Glomerular visceral epithelial cell (primary cell): ENCODE results near the gene ABCC1.

ENCODE experiments used
- DNase-seq: peaks from one replicate; pipeline ENCODE4 v3.0.0-alpha.2; 2016; ENCODE audit errors: extremely low spot score

Gene ABCC1

DNA sequence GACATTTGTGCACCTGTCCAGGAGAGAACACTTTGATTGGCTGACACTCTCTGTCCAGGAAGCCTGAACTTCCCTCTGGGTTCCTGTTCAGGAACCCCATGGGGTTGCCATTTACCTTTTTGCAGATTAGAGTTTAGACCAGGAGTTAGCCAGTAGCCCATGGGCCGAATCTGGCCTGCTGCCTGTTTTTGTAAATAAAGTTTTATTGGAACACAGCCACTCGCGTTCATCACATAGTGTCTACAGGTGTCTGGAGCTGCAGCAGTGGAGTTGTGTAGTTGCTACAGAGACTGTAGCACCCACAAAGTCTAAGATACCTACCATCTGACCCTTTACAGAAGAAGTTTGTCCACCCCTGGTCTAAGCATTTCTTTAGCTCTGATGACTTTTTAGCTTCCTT is 70.9 kb downstream of the ABCC1 start:
- DNase-seq, result no peak

DNA sequence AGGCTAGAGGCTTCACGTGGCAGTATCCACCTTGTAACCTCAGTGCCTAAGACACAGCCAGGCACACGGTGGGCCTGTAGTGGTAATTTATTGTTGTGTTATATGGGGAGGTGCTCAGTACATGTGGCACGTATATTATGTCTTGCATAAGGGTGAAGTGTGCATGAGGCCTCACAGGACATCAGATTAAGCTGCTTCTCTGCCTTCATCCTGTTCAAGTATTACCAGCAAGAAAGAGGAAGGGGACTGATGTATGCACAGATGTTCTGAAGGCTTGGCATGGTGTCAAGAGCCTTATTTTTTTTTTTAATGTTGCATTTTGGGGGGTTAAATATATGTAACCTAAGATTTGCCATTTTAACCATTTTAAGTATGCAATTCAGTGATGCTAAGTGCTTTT is 71.6 kb downstream of the ABCC1 start:
- no peak for DNase-seq

DNA sequence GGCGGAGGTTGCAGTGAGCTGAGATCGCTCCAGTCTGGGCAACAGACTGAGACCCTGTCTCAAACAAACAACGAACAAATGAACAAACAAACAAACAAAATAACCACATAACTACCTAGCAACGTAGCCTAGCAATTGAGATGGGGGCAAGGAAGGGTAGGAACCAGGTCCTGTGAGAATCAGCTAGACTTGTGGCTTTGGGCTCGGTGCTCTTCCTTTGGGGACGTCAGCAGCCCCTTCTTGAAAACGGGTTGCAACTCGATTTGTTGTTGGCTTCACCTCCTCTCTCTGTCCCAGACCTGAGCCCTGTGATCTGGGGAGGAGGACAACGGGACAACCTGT is 72.2 kb downstream of the ABCC1 start:
- DNase-seq, result no peak

DNA sequence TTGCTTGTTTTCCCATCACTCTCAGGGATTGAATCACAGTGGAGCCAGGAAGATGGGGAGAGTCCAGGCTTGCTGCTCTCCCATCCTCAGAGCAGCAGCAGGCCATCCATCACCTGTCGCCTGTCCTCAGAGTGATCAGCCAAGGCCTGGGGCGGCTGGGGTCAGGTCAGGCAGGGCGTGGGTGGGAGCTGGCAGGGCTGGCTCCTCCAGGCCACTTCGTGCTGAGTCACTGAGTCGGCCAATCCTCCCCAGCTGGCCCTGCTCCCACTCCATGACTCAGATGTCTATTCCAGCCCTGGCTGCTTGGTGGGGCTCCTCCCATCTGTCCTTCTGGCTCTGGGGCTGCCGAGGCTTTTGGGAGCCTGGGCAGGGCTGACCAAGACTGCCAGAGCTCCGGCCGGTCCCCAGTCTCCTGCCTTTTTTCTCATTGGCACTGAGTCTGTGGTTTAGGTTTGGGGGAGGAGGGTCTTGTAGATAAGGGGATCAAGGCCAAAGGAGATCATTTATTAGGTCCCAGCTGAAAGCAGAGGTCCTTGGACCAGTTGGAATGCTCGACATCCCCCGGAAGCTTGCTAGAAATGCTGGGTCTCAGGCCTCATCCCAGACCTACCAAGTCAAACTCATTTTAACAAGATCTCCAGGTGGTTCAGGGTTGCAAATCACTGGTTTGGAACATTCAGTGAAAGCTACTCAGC is 72.7 kb downstream of the ABCC1 start:
- peak; percentile 93 for DNase-seq

DNA sequence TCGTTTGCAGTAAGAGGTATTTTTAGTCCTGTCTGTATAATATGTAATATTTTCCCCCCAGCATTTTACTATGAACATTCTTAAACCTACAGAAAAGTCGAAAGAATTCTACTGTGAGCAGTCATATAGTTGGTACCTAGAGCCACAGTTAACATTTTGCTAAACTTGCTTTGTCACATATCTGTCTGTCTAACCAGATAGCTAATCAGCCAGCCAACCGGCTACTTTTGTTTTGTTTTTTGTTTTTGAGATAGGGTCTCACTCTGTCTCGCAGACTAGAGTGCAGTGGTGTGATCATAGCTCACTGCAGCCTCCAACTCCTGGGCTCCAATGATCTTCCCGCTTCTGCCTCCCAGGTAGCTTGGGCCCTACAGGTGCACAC is 73.3 kb downstream of the ABCC1 start:
- no peak for DNase-seq

DNA sequence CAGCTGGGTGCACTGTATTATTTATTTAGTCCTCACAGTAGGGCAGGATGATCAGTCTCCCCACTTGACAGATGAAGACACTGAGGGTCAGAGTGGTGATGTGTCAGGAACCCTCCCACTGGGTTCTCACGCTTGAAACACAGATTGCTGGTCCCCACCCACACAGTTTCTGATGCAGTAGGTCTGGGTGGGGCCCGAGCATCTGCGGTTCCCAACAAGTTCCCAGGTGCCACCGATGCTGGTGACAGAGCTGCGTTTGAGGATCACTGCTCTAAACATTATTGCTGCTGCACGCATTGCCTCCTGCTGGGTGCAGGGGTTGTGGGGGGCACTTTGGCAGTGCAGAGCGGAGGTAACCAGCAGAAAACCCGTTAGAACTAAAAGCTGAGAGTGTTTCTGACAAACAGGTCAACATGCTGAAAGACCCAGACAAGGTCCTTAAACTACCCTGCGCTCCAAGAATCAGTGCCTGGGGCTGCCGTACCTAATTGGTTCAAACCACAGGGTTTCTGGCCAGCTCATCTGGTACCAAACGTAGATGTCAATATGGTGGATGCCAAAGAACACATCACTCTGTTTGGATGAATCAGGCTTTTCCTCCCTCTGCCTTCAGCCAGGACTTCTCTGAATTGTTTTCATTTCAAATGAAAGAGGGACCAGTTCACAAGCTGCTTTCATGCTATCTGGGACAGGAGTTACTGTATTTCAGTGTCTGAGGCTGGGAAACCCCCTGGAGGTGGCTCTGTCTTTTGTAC is 76.0 kb downstream of the ABCC1 start:
- DNase-seq, result no peak

DNA sequence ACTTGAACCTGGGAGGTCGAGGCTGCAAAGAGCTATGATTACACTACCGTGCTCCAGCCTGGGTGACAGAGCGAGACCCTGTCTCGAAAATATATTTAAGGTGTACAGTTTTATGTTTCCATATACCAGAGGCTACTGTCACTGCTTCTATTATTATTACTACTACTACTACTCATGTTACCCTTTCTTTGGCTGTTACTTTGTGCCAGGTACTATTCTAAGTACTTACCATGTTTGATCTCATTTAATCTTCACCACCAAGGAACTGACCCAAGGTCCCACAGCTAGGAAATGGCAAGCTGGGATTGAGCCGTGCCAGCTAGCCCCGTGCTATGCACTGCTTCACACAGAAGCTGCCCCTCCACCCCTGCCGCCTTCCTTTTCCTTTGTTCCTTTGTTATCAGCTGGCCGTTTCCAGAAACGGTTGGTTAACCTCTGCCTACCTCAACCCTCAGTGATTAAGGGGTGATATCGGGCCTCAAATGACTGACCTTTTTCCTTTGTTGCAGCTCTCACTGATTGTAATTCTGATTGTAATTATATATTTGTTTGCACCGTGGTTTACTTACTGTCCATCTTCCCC is 78.4 kb downstream of the ABCC1 start:
- no peak for DNase-seq

DNA sequence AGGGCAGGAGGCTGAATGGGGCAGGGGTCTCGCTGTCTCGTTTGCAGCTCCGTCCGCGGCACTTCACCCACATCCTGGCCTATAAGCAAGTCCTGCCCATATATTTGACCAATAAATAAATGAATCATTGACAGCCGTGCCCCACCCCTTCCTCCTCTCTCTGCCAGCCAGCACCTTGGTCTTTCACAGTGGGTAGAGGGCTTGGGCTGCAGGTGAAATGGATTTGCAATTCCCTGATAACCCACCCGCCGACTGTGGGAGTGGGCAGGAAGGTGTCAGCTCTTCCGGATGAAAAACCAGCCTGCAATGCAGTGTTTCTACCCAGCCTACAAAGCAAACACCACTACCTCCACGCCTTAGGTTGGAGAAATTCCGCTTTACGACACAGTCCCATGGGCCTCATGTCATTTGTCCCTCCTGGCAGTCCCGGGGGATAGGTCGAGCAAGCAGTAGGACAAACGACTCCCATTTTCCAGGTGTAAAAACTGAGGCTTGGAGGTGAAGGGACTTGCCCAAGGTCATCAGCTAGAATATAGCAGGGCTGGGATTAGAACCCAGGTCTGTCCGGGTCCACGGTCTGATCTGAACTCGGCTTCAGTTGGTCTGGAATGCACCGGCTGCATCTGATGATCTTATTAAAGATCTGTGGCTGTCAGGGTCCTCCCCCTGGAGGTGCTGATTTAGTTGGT is 79.0 kb downstream of the ABCC1 start:
- DNase-seq, result no peak

DNA sequence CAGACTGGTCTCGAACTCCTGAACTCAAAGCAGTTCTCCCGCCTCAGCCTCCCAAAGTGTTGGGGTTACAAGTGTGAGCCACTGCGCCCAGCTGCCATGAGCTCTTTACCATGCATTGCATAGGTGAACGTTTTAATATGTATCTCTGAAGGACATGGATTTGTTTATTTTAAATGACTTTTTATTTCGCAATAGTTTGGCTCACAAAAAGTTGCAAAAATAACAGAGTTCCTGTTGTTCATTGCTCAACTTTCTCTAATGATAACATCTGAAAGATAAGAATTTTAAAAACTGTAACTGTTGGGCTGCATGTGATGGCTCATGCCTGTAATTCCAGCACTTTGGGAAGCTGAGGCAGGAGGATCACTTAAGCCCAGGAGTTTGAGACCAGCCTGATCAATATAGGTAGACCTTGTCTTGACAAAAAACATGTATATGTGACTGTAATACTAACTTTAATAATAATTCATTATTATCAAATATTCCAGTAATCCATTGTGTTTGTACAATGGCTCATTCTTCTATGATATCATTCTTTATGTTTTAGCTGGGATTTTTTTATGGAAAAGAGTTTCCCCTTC is 80.1 kb downstream of the ABCC1 start:
- no peak for DNase-seq

DNA sequence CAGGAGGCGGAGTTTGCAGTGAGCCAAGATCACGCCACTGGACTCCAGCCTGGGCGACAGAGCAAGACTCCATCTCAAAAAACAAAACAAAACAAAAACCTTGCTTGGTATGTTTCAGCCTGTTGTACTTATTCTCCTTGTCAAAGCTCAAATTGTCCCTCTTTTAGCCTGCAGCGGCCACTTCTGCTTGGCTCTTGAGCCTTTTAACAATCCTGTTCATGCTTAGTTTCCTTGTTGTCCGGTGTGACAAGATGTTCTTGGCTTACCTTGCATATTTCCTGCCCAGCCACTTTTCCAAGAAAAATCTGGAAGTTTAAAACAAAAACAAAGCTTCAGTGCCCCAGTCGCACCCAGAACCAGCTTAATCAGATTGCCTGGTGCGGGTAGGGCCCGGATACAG is 81.0 kb downstream of the ABCC1 start:
- no peak for DNase-seq

DNA sequence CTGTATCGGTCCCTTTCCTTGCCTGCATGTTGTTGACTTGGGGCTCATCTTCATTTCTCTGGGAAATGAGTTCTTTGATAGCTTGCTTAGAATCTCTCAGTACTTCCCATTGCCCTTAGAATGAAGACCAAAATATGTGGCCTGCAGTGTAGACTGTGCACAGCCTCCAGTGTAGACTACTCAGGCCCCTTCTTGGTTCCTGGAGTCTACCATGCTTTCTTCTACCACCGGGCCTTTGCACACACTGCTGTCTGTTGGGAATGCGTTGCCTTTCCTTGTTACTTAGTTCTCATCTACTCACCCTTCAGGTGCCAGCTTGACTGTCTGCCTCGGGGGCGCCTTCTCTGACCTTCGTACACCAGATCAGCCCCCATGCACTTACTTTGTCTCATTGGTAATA is 82.0 kb downstream of the ABCC1 start:
- no peak for DNase-seq

DNA sequence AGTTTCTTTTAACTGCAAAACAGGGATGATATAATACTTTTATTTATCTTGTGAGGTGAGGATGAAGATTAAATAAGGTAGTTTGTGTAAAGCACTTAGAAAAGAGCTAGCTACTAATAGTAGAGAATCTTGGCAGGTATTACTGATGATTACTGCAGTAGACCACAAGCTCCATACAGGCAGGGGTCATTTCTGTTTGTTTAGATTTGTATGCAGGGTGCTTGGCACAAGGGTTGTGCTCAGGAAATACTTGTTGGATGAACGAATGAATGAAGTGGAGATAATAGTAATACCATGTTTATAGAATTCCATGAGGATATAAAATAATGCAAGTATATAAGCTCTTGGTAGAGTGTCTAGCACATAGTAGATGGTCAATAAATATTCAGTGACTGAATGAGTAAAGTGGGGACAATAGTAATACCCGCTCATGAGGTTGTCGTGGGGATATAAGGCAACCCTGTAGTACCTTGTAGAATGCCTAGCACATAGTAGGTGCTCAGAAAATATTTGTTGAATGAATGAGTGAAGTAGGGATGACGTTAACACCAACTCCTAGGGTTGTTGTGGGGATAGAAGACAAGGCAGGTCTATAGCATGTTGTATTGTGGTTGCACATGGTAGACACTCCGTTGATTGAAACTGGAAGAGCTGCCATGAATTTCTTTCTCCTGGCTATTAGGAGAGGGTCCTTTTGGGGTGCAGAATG is 83.0 kb downstream of the ABCC1 start:
- DNase-seq, result no peak

DNA sequence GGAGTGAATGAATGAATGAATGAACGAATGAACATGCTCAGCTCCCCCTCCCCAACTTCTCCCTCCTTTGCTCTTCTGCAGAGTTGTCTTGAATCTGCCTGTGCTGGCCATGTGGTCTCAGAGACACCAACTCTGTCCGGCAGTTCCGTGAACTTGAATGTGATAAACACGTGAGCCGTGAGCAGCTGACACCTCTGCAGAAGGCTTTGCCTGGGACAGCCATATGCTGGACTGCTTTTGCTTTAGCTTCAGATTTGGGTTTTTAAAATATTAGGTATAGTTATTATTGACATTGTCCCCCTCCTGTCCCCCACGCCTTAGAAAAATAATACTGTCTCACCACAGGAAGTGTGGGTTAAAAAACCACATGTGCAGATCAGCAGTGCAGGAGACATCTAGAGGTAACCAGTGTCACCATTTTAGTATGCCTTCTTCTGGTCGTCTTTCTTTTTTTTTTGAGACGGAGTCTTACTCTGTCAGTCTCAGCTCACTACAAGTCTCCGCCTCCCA is 83.8 kb downstream of the ABCC1 start:
- DNase-seq, result no peak

DNA sequence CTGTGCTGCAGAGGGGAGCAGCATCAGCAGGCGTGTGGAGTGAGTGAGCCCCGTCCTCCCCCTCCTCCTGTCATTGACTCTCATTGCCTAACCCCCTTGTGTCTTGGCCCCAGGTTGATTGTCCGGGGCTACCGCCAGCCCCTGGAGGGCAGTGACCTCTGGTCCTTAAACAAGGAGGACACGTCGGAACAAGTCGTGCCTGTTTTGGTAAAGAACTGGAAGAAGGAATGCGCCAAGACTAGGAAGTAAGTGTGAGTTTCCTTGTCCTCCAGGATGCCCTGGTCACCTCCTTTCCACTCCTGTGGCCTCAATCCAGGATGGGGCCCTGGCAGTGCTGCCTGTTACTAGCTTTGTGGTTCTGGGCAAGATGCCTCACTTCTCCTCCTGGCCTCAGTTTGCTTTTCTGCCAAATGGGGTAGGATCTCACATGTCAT is 87.0 kb downstream of the ABCC1 start:
- no peak for DNase-seq

DNA sequence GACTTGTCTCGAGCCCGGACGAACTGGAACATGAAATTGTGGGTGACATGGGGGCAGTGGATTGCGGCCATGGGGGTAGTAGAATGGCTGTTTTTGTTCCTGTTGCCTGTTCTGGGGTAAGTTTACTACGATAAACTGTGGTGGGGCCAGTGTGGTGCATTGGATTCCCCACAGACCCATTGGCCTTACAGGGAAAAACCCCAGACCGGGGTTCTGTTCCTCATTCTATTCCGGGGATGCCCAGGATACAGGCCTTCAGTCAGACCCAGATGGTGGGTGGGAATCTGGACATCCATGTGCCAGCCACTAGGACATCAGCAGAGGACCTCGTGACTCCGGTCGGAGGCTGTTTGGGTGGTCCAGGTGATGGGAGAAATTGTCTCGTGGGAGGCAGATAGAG is 88.1 kb downstream of the ABCC1 start:
- DNase-seq, result no peak

DNA sequence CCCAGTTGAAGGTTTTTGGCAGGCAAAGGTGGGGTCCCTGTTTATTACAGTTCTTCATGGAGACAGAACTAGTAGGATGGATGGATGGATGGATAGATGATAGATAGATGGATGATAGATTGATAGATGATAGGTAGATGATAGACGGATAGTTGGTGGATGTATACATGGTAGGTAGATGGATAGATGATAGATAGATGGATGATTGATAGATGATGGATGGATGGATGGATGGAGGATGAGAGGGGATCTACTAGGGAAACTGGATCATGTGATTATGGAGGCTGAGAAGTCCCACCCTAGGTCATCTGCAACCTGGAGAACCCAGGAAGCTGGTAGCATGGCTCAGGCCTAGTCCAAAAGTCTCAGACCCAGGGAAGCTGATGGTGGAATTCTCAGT is 88.6 kb downstream of the ABCC1 start:
- DNase-seq, result no peak

DNA sequence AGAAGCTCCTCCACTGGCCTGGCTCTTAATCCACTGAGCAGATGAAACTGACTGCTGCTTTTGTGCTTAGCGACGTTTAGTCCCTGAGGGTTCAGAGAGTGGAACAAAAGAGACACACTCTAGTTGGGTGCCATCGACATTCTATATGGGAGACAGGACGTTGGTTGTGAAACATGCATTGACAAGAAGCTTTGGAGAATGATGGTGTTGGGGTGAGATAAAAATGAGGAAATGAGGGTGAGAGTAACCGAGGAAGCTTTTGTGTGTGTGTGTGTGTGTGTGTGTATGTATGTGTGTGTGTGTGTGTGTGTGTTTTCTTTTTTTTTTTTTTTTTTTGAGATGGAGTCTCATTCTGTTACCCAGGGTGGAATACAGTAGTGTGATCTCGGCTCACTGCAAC is 89.5 kb downstream of the ABCC1 start:
- DNase-seq, result no peak

DNA sequence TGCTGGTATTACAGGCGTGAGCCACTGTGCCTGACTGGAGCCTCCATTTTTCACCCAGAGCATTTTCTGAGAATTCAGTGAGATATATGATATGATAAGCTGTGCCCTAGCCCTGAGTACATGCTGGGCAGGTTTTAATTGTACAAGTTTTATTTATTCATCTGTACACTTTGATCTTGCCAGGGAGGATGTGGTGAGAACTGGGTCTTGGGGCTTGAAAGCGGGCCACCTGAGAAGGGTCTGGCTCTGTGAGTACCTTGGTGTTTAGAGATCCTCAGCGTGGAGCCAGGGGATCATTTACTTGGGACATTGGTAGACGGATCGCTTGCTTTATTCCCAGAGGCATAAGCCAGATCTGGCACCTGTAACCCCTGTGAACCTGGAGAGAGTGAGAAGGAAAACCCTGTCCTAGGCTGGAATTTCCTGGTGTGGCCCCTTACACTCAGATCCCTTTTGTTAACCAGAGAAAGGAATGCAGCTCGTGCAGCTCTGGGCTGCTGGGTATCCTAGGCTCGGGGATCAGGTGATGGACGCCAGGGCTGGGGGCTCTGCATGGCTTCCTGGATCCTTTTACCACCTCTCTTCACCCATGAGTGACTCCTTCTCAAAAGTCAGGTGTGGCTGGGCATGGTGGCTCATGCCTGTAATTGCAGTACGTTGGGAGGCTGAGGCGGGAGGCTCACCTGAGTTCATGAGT is 91.9 kb downstream of the ABCC1 start:
- DNase-seq, result no peak

DNA sequence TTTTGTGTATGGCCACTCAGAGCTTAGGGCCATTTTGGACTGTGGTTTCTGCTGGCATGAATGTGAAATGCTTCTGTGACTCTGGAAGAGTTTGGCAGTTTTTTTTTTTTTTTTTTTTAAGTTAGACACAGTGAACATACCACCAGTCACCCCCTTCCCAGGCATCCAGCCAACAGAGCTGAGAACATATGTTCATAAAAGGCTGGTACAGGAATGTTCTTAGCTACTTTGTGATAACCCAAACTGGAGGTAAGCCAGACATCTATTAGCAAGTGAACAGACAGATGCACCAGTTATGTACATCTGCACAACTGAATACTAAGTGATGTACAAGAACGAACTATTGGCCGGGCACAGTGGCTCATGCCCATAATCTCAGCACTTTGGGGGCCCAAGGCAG is 92.7 kb downstream of the ABCC1 start:
- peak; percentile 83 for DNase-seq

DNA sequence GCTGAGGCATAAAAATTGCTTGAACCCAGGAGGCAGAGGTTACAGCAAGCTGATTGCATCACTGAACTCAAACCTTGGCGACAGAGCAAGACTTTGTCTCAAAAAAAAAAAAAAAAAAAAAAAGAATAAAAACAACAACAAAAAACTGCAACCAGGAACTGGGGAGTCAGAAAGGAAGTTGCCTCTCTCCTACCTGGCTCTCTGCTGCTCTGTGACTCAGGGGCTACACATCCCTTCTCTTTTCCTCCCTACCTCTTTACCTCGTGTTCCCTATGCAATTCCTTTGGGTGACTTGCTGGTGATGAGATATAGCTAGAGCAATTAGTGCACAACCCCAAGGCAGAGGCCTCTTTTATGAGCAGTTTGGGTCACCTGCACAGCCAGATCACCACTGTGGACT is 95.9 kb downstream of the ABCC1 start:
- no peak for DNase-seq

DNA sequence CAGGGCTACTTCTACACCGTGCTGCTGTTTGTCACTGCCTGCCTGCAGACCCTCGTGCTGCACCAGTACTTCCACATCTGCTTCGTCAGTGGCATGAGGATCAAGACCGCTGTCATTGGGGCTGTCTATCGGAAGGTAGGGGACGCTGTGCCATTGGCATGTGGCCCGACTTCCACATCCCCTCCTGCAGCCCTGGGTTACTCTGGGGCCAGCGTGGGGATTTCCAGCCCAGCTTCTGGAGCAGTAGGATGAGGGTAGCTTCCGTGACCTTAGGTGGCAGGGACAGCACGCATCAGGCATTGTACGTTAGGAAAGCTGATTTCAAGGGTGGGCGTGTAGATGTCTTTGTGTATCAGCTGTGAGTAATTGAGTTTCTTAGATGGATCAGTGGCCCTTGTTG is 96.5 kb downstream of the ABCC1 start:
- no peak for DNase-seq
